Activated CD4-positive, alpha-beta T cell treated with anti-CD3 and anti-CD28 coated beads for 48 hours (primary cell): ENCODE results near the gene KCNJ11.
A peak's percentile ranks its signal among the peaks of the same experiment; 100 is the strongest.

Experiments used
- DNase-seq: peaks from one replicate; pipeline ENCODE4 v3.0.0-alpha.2; 2020

KCNJ11 gene

GRCh38 chr11:17352950-17353820 lies 35.3 kb downstream of the KCNJ11 start:
- DNase-seq, result peak; percentile 73

GRCh38 chr11:17351510-17352176 lies 36.8 kb downstream of the KCNJ11 start, which contains the start of gene NCR3LG1:
TSS of gene NCR3LG1 (plus strand) at chr11:17351800. CDS start at chr11:17351970, 170 bp downstream.
- peak; percentile 67 for DNase-seq

- DNase-seq, result no peak
Observed at GRCh38 chr11:17351172-17351509, 37.3 kb downstream of the KCNJ11 start.

- DNase-seq, result no peak
Observed at GRCh38 chr11:17350455-17351171, 37.8 kb downstream of the KCNJ11 start.

GRCh38 chr11:17347676-17348075 lies 40.8 kb downstream of the KCNJ11 start:
- DNase-seq, result no peak

GRCh38 chr11:17343907-17344306 lies 44.6 kb downstream of the KCNJ11 start:
- peak; percentile 72 for DNase-seq

- DNase-seq, result no peak
Observed at GRCh38 chr11:17343257-17343656, 45.2 kb downstream of the KCNJ11 start.
